Activated naive CD8-positive, alpha-beta T cell (primary cell): ENCODE results near the gene RNF41.
"Not testable (repeated sequence)": the region's sequence is repeated elsewhere in the genome, so short reads cannot be mapped to it uniquely, and the experiment has no call there.

Experiments
- H3K27ac Mint-ChIP-seq: one replicate; pipeline ENCODE4 v1.8.0; 2021; ENCODE audit warnings: mixed read lengths
- H3K27me3 Mint-ChIP-seq: one replicate; pipeline ENCODE4 v1.8.0; 2021; ENCODE audit warnings: mixed read lengths
- H3K36me3 Mint-ChIP-seq: one replicate; pipeline ENCODE4 v1.8.0; 2021; ENCODE audit warnings: mixed read lengths
- H3K4me1 Mint-ChIP-seq: one replicate; pipeline ENCODE4 v1.8.0; 2021; ENCODE audit warnings: low read depth, mixed read lengths
- H3K4me3 Mint-ChIP-seq: one replicate; pipeline ENCODE4 v1.8.0; 2021; ENCODE audit warnings: mild to moderate bottlenecking, mixed read lengths
- H3K9me3 Mint-ChIP-seq: one replicate; pipeline ENCODE4 v1.8.0; 2021; ENCODE audit warnings: low read depth, mixed read lengths

The RNF41 gene

GRCh38 chr12:56206452-56207166 lies 15.1 kb downstream of the RNF41 start:
- Mint-ChIP-seq H3K36me3 (peaks cover 3% of the 10 kb centered on the region), H3K27me3 (no peaks in the 10 kb centered on the region), H3K4me3 (no peak overlapping the region), H3K9me3 (no peaks in the 10 kb centered on the region), H3K27ac (no peak overlapping the region), H3K4me1 (no peaks in the 10 kb centered on the region)

- Mint-ChIP-seq H3K4me1 (no peaks in the 10 kb centered on the region), H3K4me3 (no peak overlapping the region), H3K27ac (no peak overlapping the region), H3K9me3 (no peaks in the 10 kb centered on the region), H3K36me3 (no peaks in the 10 kb centered on the region), H3K27me3 (no peaks in the 10 kb centered on the region)
Observed at GRCh38 chr12:56205445-56205844, 16.3 kb downstream of the RNF41 start.

GRCh38 chr12:56204275-56204674 lies 17.4 kb downstream of the RNF41 start:
- Mint-ChIP-seq H3K9me3 (no peaks in the 10 kb centered on the region), H3K27me3 (no peaks in the 10 kb centered on the region)

GRCh38 chr12:56202838-56203237 lies 18.9 kb downstream of the RNF41 start:
- H3K27me3 Mint-ChIP-seq, result no peaks in the 10 kb centered on the region
- H3K4me3 Mint-ChIP-seq, result no peak overlapping the region

More at GRCh38 chr12:56204275-56204674, 17.4 kb downstream of the RNF41 start:
- H3K4me3 Mint-ChIP-seq, result no peak overlapping the region
- H3K36me3 Mint-ChIP-seq, result no peaks in the 10 kb centered on the region
- no peaks in the 10 kb centered on the region for H3K4me1 Mint-ChIP-seq
- H3K27ac Mint-ChIP-seq, result peak overlapping the region; percentile 84

GRCh38 chr12:56202366-56202765 lies 19.4 kb downstream of the RNF41 start:
- no peaks in the 10 kb centered on the region for H3K27me3 Mint-ChIP-seq
- H3K36me3 Mint-ChIP-seq, result no peaks in the 10 kb centered on the region
- H3K4me3 Mint-ChIP-seq, result no peak overlapping the region
- H3K9me3 Mint-ChIP-seq, result no peaks in the 10 kb centered on the region
- H3K27ac Mint-ChIP-seq, result no peak overlapping the region
- H3K4me1 Mint-ChIP-seq, result no peaks in the 10 kb centered on the region

More at GRCh38 chr12:56202838-56203237, 18.9 kb downstream of the RNF41 start:
- Mint-ChIP-seq H3K9me3 (no peaks in the 10 kb centered on the region), H3K27ac (no peak overlapping the region), H3K36me3 (no peaks in the 10 kb centered on the region), H3K4me1 (no peaks in the 10 kb centered on the region)

- no peak overlapping the region for H3K4me3 Mint-ChIP-seq
- peaks cover 5% of the 10 kb centered on the region for H3K36me3 Mint-ChIP-seq
- no peaks in the 10 kb centered on the region for H3K9me3 Mint-ChIP-seq
- H3K27ac Mint-ChIP-seq, result peak overlapping the region; percentile 7
- no peaks in the 10 kb centered on the region for H3K27me3 Mint-ChIP-seq
- peaks cover 2% of the 10 kb centered on the region for H3K4me1 Mint-ChIP-seq
Observed at GRCh38 chr12:56198836-56199235, 22.9 kb downstream of the RNF41 start.

- Mint-ChIP-seq H3K4me1 (peaks cover 6% of the 10 kb centered on the region), H3K9me3 (no peaks in the 10 kb centered on the region), H3K27ac (peak overlapping the region; percentile 0), H3K4me3 (no peak overlapping the region), H3K36me3 (peaks cover 5% of the 10 kb centered on the region), H3K27me3 (no peaks in the 10 kb centered on the region)
Observed at GRCh38 chr12:56197921-56198635, 23.6 kb downstream of the RNF41 start.

- H3K27ac Mint-ChIP-seq, H3K4me3 Mint-ChIP-seq, H3K27me3 Mint-ChIP-seq, H3K9me3 Mint-ChIP-seq, H3K36me3 Mint-ChIP-seq: not testable (repeated sequence)
- peaks cover 12% of the 10 kb centered on the region for H3K4me1 Mint-ChIP-seq
Observed at GRCh38 chr12:56196818-56197550, 24.7 kb downstream of the RNF41 start.

- Mint-ChIP-seq H3K9me3 (no peaks in the 10 kb centered on the region), H3K4me1 (peaks cover 27% of the 10 kb centered on the region), H3K4me3 (no peak overlapping the region), H3K27me3 (no peaks in the 10 kb centered on the region), H3K36me3 (peaks cover 5% of the 10 kb centered on the region), H3K27ac (peak overlapping the region; percentile 71)
Observed at GRCh38 chr12:56193025-56193578, 28.6 kb downstream of the RNF41 start.

- H3K36me3 Mint-ChIP-seq, result peaks cover 5% of the 10 kb centered on the region
- H3K4me1 Mint-ChIP-seq, result peaks cover 32% of the 10 kb centered on the region
- no peak overlapping the region for H3K27ac Mint-ChIP-seq
- H3K4me3 Mint-ChIP-seq, result no peak overlapping the region
- no peaks in the 10 kb centered on the region for H3K27me3 Mint-ChIP-seq
- H3K9me3 Mint-ChIP-seq, result no peaks in the 10 kb centered on the region
Observed at GRCh38 chr12:56192582-56192981, 29.1 kb downstream of the RNF41 start.

GRCh38 chr12:56190695-56191155 lies 31.0 kb downstream of the RNF41 start:
- Mint-ChIP-seq H3K4me3 (peak overlapping the region; percentile 96), H3K9me3 (no peaks in the 10 kb centered on the region)

GRCh38 chr12:56189918-56190694 lies 31.6 kb downstream of the RNF41 start:
- Mint-ChIP-seq H3K36me3 (peaks cover 8% of the 10 kb centered on the region), H3K4me1 (peaks cover 45% of the 10 kb centered on the region), H3K4me3 (peak overlapping the region; percentile 96), H3K9me3 (no peaks in the 10 kb centered on the region), H3K27me3 (no peaks in the 10 kb centered on the region), H3K27ac (peak overlapping the region; percentile 98)

More at GRCh38 chr12:56190695-56191155, 31.0 kb downstream of the RNF41 start:
- Mint-ChIP-seq H3K27ac (peak overlapping the region; percentile 98), H3K27me3 (no peaks in the 10 kb centered on the region), H3K36me3 (peaks cover 8% of the 10 kb centered on the region), H3K4me1 (peaks cover 44% of the 10 kb centered on the region)

GRCh38 chr12:56189099-56189917 lies 32.4 kb downstream of the RNF41 start, which contains the start of gene SMARCC2:
Gene SMARCC2 (minus strand): TSS chr12:56189483. CDS start chr12:56189461, 22 bp downstream.
- Mint-ChIP-seq H3K27ac (peak within 1 kb of the TSS; percentile 98), H3K4me3 (peak within 1 kb of the TSS; percentile 96), H3K9me3 (no peaks in the 10 kb centered on the region), H3K4me1 (peaks cover 45% of the 10 kb centered on the region), H3K27me3 (no peaks in the 10 kb centered on the region), H3K36me3 (peaks cover 7% of the 10 kb centered on the region)
